Measurements from ENCODE around the gene MACC1.

MACC1 gene

GRCh38 chr7:20193242-20193777 lies 23.9 kb downstream of the MACC1 start:
- no peaks in the 10 kb centered on the region for H3K79me2 ChIP-seq
- H3K27me3 ChIP-seq (ENCODE audit: control insufficient read depth, insufficient read depth, low read length), result no peaks in the 10 kb centered on the region
- H3K27ac ChIP-seq, result no peak overlapping the region
- no peak overlapping the region for H3K9ac ChIP-seq
- H3K4me1 ChIP-seq, result no peaks in the 10 kb centered on the region
- H3K4me3 ChIP-seq (ENCODE audit: low read depth, low read length), result no peak overlapping the region
- no peaks in the 10 kb centered on the region for H3K36me3 ChIP-seq (ENCODE audit: control insufficient read depth, insufficient read depth, low read length)
- no peaks in the 10 kb centered on the region for H3K9me3 ChIP-seq (ENCODE audit: control insufficient read depth, low read length)
- H3K4me2 ChIP-seq (ENCODE audit: low read length), result no peak overlapping the region
- H2AFZ ChIP-seq, result no peak overlapping the region
- TF ChIP-seq, protein P1, sequence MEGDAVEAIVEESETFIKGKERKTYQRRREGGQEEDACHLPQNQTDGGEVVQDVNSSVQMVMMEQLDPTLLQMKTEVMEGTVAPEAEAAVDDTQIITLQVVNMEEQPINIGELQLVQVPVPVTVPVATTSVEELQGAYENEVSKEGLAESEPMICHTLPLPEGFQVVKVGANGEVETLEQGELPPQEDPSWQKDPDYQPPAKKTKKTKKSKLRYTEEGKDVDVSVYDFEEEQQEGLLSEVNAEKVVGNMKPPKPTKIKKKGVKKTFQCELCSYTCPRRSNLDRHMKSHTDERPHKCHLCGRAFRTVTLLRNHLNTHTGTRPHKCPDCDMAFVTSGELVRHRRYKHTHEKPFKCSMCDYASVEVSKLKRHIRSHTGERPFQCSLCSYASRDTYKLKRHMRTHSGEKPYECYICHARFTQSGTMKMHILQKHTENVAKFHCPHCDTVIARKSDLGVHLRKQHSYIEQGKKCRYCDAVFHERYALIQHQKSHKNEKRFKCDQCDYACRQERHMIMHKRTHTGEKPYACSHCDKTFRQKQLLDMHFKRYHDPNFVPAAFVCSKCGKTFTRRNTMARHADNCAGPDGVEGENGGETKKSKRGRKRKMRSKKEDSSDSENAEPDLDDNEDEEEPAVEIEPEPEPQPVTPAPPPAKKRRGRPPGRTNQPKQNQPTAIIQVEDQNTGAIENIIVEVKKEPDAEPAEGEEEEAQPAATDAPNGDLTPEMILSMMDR (IDR thresholded peaks at IDR 0.05), result no peak

DNA sequence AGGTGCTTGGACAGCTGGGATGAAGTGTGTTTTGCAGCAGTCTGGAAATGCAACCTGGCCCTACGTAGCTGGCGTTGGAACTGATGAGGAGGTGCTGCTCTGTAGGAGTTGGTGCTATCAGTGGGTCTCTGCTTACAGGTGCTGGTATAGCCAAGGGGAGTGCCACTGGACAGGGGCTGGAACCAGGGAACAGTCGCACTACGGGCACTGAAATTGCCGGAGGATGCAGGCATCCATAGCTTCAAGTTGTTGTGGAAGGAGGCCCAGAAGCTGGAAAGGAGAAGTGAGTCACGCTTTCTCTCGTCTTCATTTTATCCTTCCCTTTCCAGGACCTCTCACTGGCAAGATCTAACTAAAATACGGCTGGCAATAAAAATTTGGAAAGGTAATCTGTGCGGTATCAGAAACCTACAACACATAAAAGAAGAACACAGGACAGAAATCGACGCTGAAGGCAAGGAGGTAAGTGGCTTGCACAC lies 25.8 kb downstream of the MACC1 start:
- Histone ChIP-seq H3K9me3 (ENCODE audit: control insufficient read depth, low read length) (no peaks in the 10 kb centered on the region), H2AFZ (no peak overlapping the region), H3K79me2 (no peaks in the 10 kb centered on the region), H3K27me3 (ENCODE audit: control insufficient read depth, insufficient read depth, low read length) (no peaks in the 10 kb centered on the region), H3K27ac (no peak overlapping the region), H3K9ac (no peak overlapping the region), H3K4me3 (ENCODE audit: low read depth, low read length) (no peak overlapping the region), H3K4me1 (no peaks in the 10 kb centered on the region), H3K36me3 (ENCODE audit: control insufficient read depth, insufficient read depth, low read length) (no peaks in the 10 kb centered on the region), H3K4me2 (ENCODE audit: low read length) (no peak overlapping the region)
- TF ChIP-seq, protein P1 (IDR thresholded peaks at IDR 0.05), result no peak

DNA sequence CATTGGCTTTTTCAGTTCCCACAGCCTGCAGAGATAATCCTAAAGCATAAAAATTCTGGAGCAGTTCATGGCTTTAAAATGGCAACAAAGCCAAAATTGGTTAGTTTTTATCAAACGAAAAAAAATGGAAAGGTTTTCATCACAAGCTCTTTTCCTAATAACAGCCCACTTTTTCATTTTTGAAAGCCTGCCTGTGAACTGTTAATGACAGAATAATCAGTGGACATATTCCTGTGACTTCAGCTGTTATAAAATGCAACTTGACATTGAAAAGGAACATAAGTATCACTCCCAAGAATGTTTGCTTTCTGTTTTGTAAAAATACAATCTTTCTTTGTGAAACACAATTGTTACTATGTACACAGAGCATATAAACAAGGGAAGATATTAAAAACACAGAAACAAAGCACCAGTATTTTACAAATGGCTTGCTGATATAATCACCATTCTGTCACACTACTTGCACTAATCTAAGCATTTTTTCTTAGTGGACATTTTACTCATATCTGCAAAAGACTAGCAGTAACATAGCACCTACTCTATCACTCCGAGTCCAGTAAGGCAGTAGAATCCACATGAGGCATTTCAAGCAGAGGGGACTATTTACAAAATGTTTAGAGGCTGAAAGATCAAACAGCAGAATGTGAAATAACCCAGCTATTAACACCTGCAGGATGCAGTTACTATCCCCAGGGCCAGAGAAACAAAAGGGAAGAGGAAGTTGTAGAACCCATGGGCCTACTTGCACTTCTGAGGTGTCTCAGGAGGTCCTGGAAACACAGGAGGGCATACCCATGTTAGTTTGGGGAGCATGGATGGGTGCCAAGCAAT lies 26.4 kb downstream of the MACC1 start:
- TF ChIP-seq, protein P1 (IDR thresholded peaks at IDR 0.05), result no peak
- H3K4me2 ChIP-seq (ENCODE audit: low read length), result no peak overlapping the region
- no peaks in the 10 kb centered on the region for H3K79me2 ChIP-seq
- H3K9me3 ChIP-seq (ENCODE audit: control insufficient read depth, low read length), result no peaks in the 10 kb centered on the region
- H3K27me3 ChIP-seq (ENCODE audit: control insufficient read depth, insufficient read depth, low read length), result no peaks in the 10 kb centered on the region
- no peak overlapping the region for H3K27ac ChIP-seq
- no peak overlapping the region for H3K4me3 ChIP-seq (ENCODE audit: low read depth, low read length)
- H2AFZ ChIP-seq, result no peak overlapping the region
- no peak overlapping the region for H3K9ac ChIP-seq
- H3K36me3 ChIP-seq (ENCODE audit: control insufficient read depth, insufficient read depth, low read length), result no peaks in the 10 kb centered on the region
- no peaks in the 10 kb centered on the region for H3K4me1 ChIP-seq

- H3K4me3 ChIP-seq (ENCODE audit: low read depth, low read length), result no peak overlapping the region
Measured at GRCh38 chr7:20189852-20190251, 27.3 kb downstream of the MACC1 start.

More at GRCh38 chr7:20189852-20190251, 27.3 kb downstream of the MACC1 start:
- Histone ChIP-seq H3K4me1 (no peaks in the 10 kb centered on the region), H3K27me3 (ENCODE audit: control insufficient read depth, insufficient read depth, low read length) (no peaks in the 10 kb centered on the region), H3K4me2 (ENCODE audit: low read length) (no peak overlapping the region), H2AFZ (no peak overlapping the region), H3K79me2 (no peaks in the 10 kb centered on the region), H3K27ac (no peak overlapping the region), H3K9me3 (ENCODE audit: control insufficient read depth, low read length) (no peaks in the 10 kb centered on the region), H3K9ac (no peak overlapping the region), H3K36me3 (ENCODE audit: control insufficient read depth, insufficient read depth, low read length) (no peaks in the 10 kb centered on the region)
- TF ChIP-seq, protein P1 (IDR thresholded peaks at IDR 0.05), result no peak
